Mesenchymal stem cell (in vitro differentiated cells and primary cell): ENCODE results near the gene NRP2.
A peak's percentile ranks its signal among the peaks of the same experiment; 100 is the strongest.

Experiments used
- DNase-seq: peaks from one replicate; pipeline ENCODE4 v3.0.0-alpha.2; 2013
- H2AFZ ChIP-seq: one replicate; pipeline ENCODE4 v1.6.1; 2013; ENCODE audit warnings: low read depth, mild to moderate bottlenecking, control low read depth, inconsistent platforms, low read length, moderate library complexity
- H2AK5ac ChIP-seq: 2 replicates; pipeline ENCODE4 v1.6.1; 2013; ENCODE audit warnings: low read length, moderate library complexity, mild to moderate bottlenecking, inconsistent platforms; ENCODE audit not compliant: severe bottlenecking
- H2BK120ac ChIP-seq: one replicate; pipeline ENCODE4 v1.6.1; 2013; ENCODE audit warnings: low read depth, mild to moderate bottlenecking, inconsistent platforms, low read length, moderate library complexity
- H2BK12ac ChIP-seq, 2 experiments: one replicate each; pipeline ENCODE4 v1.6.1; 2013; ENCODE audit warnings: inconsistent platforms in 2 of 2, low read length in 2 of 2, mild to moderate bottlenecking in 2 of 2, moderate library complexity in 2 of 2, control low read depth in 1 of 2
- H2BK15ac ChIP-seq: one replicate; pipeline ENCODE4 v1.6.1; 2013; ENCODE audit warnings: mild to moderate bottlenecking, low read depth, inconsistent platforms; ENCODE audit not compliant: poor library complexity, severe bottlenecking
- H2BK5ac ChIP-seq: 2 replicates; pipeline ENCODE4 v1.6.1; 2013; ENCODE audit warnings: low read depth, mild to moderate bottlenecking, low read length, control low read depth, inconsistent platforms; ENCODE audit not compliant: poor library complexity, severe bottlenecking
- H3K14ac ChIP-seq, 2 experiments: one replicate each; pipeline ENCODE4 v1.6.1; 2013; ENCODE audit warnings: inconsistent platforms in 2 of 2, low read length in 2 of 2, control low read depth in 1 of 2, mild to moderate bottlenecking in 1 of 2, moderate library complexity in 1 of 2
- H3K18ac ChIP-seq, 2 experiments: one replicate each; pipeline ENCODE4 v1.6.1; 2013; ENCODE audit warnings: inconsistent platforms in 2 of 2, low read length in 2 of 2, control low read depth in 1 of 2, low read depth in 1 of 2, mild to moderate bottlenecking in 1 of 2
- H3K23ac ChIP-seq, 2 experiments: one replicate each; pipeline ENCODE4 v1.6.1; 2013; ENCODE audit warnings: inconsistent platforms in 2 of 2, low read length in 2 of 2, mild to moderate bottlenecking in 2 of 2, moderate library complexity in 2 of 2, control low read depth in 1 of 2
- H3K27ac ChIP-seq: 2 replicates; pipeline ENCODE4 v1.5.1; 2013; ENCODE audit warnings: mild to moderate bottlenecking, moderate library complexity, low read length, control low read depth, inconsistent platforms; ENCODE audit not compliant: poor library complexity, severe bottlenecking
- H3K27me3 ChIP-seq, 2 experiments: 2 replicates each; pipeline versions ENCODE4 v1.6.1 to v1.7.0; 2013; ENCODE audit warnings: low read length in 2 of 2, mild to moderate bottlenecking in 2 of 2, moderate library complexity in 2 of 2, control low read depth in 1 of 2, inconsistent platforms in 1 of 2; ENCODE audit not compliant: control insufficient read depth in 1 of 2, insufficient read depth in 1 of 2
- H3K36me3 ChIP-seq, 2 experiments: 2 replicates each; pipeline versions ENCODE4 v1.6.1 to v1.7.0; 2013; ENCODE audit warnings: low read length in 2 of 2, control low read depth in 1 of 2, inconsistent platforms in 1 of 2, low read depth in 1 of 2, mild to moderate bottlenecking in 1 of 2; ENCODE audit not compliant: insufficient read depth in 2 of 2, control insufficient read depth in 1 of 2
- H3K4ac ChIP-seq, 2 experiments: one replicate each; pipeline ENCODE4 v1.6.1; 2013; ENCODE audit warnings: inconsistent platforms in 2 of 2, low read length in 2 of 2, mild to moderate bottlenecking in 2 of 2, moderate library complexity in 2 of 2, control low read depth in 1 of 2, low read depth in 1 of 2
- H3K4me1 ChIP-seq: 2 replicates; pipeline ENCODE4 v1.6.1; 2013; ENCODE audit warnings: low read depth, low read length, control low read depth; ENCODE audit not compliant: control insufficient read depth, insufficient read depth
- H3K4me2 ChIP-seq: 2 replicates; pipeline ENCODE4 v1.6.1; 2013; ENCODE audit warnings: low read length, mild to moderate bottlenecking, inconsistent platforms; ENCODE audit not compliant: poor library complexity, severe bottlenecking
- H3K4me3 ChIP-seq, 2 experiments: 2 replicates each; pipeline versions ENCODE4 v1.5.1 to v1.7.0; 2013; ENCODE audit warnings: low read length in 2 of 2, mild to moderate bottlenecking in 2 of 2, control low read depth in 1 of 2, low read depth in 1 of 2; ENCODE audit not compliant: insufficient read depth in 1 of 2
- H3K79me1 ChIP-seq: replicated peaks from 2 replicates; pipeline ENCODE4 v1.6.1; 2013; ENCODE audit warnings: mild to moderate bottlenecking, control low read depth, low read length, inconsistent platforms; ENCODE audit not compliant: poor library complexity, severe bottlenecking
- H3K9ac ChIP-seq: 2 replicates; pipeline ENCODE4 v1.7.0; 2013; ENCODE audit warnings: mild to moderate bottlenecking, low read length, moderate library complexity
- H3K9me3 ChIP-seq: 2 replicates; pipeline ENCODE4 v1.7.0; 2013; ENCODE audit warnings: mild to moderate bottlenecking, low read length; ENCODE audit not compliant: control insufficient read depth
- H4K8ac ChIP-seq: one replicate; pipeline ENCODE4 v1.6.1; 2013; ENCODE audit warnings: inconsistent platforms, mild to moderate bottlenecking, low read length, moderate library complexity
- H4K91ac ChIP-seq: one replicate; pipeline ENCODE4 v1.6.1; 2013; ENCODE audit warnings: mild to moderate bottlenecking, low read length, inconsistent platforms
- WGBS: methylation state at CpG from one replicate; pipeline ENCODE4 v1.1.7; 2013; ENCODE audit warnings: mixed read lengths; 5-methylcytosine and 5-hydroxymethylcytosine counted together

Gene NRP2

GRCh38 chr2:205656941-205657340 is 25.4 kb upstream of the NRP2 start:
- H3K18ac ChIP-seq: no peak overlapping the region
- no peak overlapping the region for H3K23ac ChIP-seq
- no peak overlapping the region for H2BK120ac ChIP-seq
- H4K8ac ChIP-seq: no peak overlapping the region
- no peaks in the 10 kb centered on the region for H3K9me3 ChIP-seq
- WGBS: 96% methylated on average over 4 of the region's 4 CpGs
- H2BK5ac ChIP-seq: no peak overlapping the region
- H3K27ac ChIP-seq: no peak overlapping the region
- no peak overlapping the region for H4K91ac ChIP-seq
- no peak overlapping the region for H2AFZ ChIP-seq
- no peak overlapping the region for H2AK5ac ChIP-seq
- H3K79me1 ChIP-seq: no peaks in the 10 kb centered on the region
- no peak overlapping the region for H3K4me2 ChIP-seq
- DNase-seq: no peak
- peaks cover 4% of the 10 kb centered on the region for H3K4me1 ChIP-seq
- no peak overlapping the region for H3K4me3 ChIP-seq
- no peak overlapping the region for H2BK15ac ChIP-seq
- H3K9ac ChIP-seq: peak overlapping the region; percentile 23
- no peak overlapping the region for H3K4ac ChIP-seq
- H3K36me3 ChIP-seq: no peaks in the 10 kb centered on the region
- H2BK12ac ChIP-seq: no peak overlapping the region
- H3K14ac ChIP-seq: no peak overlapping the region
- H3K27me3 ChIP-seq: peaks cover 0 to 6% of the 10 kb centered on the region in 2 experiments

- no peak overlapping the region for H2BK120ac ChIP-seq
- no peak overlapping the region for H4K91ac ChIP-seq
- H3K14ac ChIP-seq: no peak overlapping the region
- peaks cover 4% of the 10 kb centered on the region for H3K4me1 ChIP-seq
- no peak overlapping the region for H2AFZ ChIP-seq
- peaks cover 0 to 6% of the 10 kb centered on the region in 2 experiments for H3K27me3 ChIP-seq
- H3K18ac ChIP-seq: no peak overlapping the region
- WGBS: 79% methylated on average over 2 of the region's 3 CpGs
- H3K36me3 ChIP-seq: no peaks in the 10 kb centered on the region
- no peak overlapping the region for H2BK5ac ChIP-seq
- H3K27ac ChIP-seq: no peak overlapping the region
- no peak overlapping the region for H3K4me3 ChIP-seq
- H3K4me2 ChIP-seq: no peak overlapping the region
- H4K8ac ChIP-seq: no peak overlapping the region
- H3K9ac ChIP-seq: peak overlapping the region; percentile 23
- H3K4ac ChIP-seq: no peak overlapping the region
- no peak overlapping the region for H2BK15ac ChIP-seq
- H3K9me3 ChIP-seq: no peaks in the 10 kb centered on the region
- H3K79me1 ChIP-seq: no peaks in the 10 kb centered on the region
- H3K23ac ChIP-seq: no peak overlapping the region
- DNase-seq: no peak
- H2BK12ac ChIP-seq: no peak overlapping the region
- H2AK5ac ChIP-seq: no peak overlapping the region
These were observed 24.7 kb upstream of the NRP2 start for GRCh38 chr2:205657579-205657978.

GRCh38 chr2:205658068-205658467 is 24.2 kb upstream of the NRP2 start:
- Histone ChIP-seq H2BK5ac (no peak overlapping the region), H3K27me3 (peaks cover 0 to 6% of the 10 kb centered on the region in 2 experiments)

DNA sequence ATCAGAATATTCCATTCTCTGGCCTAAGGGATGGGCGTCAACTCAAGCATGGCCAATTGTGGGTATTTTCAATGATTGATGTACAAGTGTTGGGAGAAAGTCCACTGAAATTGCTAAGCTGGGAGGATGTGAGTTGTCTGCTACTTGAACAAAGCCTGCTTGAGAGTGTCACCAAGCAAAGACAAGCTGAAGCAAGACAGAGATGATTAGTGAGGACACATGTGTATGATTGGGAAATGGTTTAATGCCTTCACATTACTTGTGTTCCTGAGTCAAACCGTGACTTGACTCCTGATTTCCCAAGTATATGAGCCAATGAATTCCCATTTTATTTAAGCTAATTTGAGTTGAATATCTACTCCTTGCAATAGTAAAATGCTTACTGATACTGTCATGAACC is 23.7 kb upstream of the NRP2 start:
- Histone ChIP-seq H3K79me1 (no peaks in the 10 kb centered on the region), H4K8ac (no peak overlapping the region), H3K18ac (no peak overlapping the region), H4K91ac (peak overlapping the region; percentile 44), H3K4me1 (peaks cover 4% of the 10 kb centered on the region), H3K4me3 (no peak overlapping the region), H2BK15ac (no peak overlapping the region), H2BK5ac (no peak overlapping the region), H3K23ac (no peak overlapping the region), H3K14ac (no peak overlapping the region), H2BK120ac (no peak overlapping the region), H3K4ac (no peak overlapping the region), H2AFZ (no peak overlapping the region), H3K27ac (no peak overlapping the region), H3K27me3 (peaks cover 0 to 6% of the 10 kb centered on the region in 2 experiments), H2AK5ac (no peak overlapping the region), H2BK12ac (no peak overlapping the region), H3K4me2 (no peak overlapping the region), H3K36me3 (no peaks in the 10 kb centered on the region), H3K9me3 (no peaks in the 10 kb centered on the region), H3K9ac (no peak overlapping the region)
- WGBS: 94% methylated on average over 2 of the region's 2 CpGs
- DNase-seq: no peak

More at GRCh38 chr2:205658068-205658467, 24.2 kb upstream of the NRP2 start:
- no peak for DNase-seq
- H3K9me3 ChIP-seq: no peaks in the 10 kb centered on the region
- H3K14ac ChIP-seq: no peak overlapping the region
- H3K4me3 ChIP-seq: no peak overlapping the region
- H3K4me1 ChIP-seq: peaks cover 4% of the 10 kb centered on the region
- no peak overlapping the region for H4K8ac ChIP-seq
- no peak overlapping the region for H2BK120ac ChIP-seq
- H3K79me1 ChIP-seq: no peaks in the 10 kb centered on the region
- no peak overlapping the region for H2AK5ac ChIP-seq
- no peak overlapping the region for H3K27ac ChIP-seq
- H3K4me2 ChIP-seq: no peak overlapping the region
- no peak overlapping the region for H3K23ac ChIP-seq
- H2BK12ac ChIP-seq: no peak overlapping the region
- H3K9ac ChIP-seq: no peak overlapping the region
- WGBS: 89% methylated on average over 2 of the region's 2 CpGs
- no peak overlapping the region for H2BK15ac ChIP-seq
- no peak overlapping the region for H3K4ac ChIP-seq
- H4K91ac ChIP-seq: no peak overlapping the region
- no peaks in the 10 kb centered on the region for H3K36me3 ChIP-seq
- H3K18ac ChIP-seq: no peak overlapping the region
- H2AFZ ChIP-seq: no peak overlapping the region
